Ovary (tissue), 3 donors: Measurements from ENCODE around the gene LSAMP.

Experiments used
- CTCF ChIP-seq, 3 donors: fragments of 450-650 bp in 2 of 3; fragments of 200-600 bp in 1 of 3; IDR thresholded peaks; one replicate each; pipeline versions ENCODE4 v1.5.1 to v1.8.0; 2016 to 2022; ENCODE audit warnings: antibody characterized with exemption in 3 of 3, mild to moderate bottlenecking in 1 of 3
- POLR2A ChIP-seq: fragments of 450-650 bp; IDR thresholded peaks from one replicate; pipeline ENCODE4 v1.6.1; 2017; ENCODE audit warnings: antibody characterized with exemption, mild to moderate bottlenecking, moderate library complexity
- donor health status: DM: no; HTN: no; CAD: no.

DNA sequence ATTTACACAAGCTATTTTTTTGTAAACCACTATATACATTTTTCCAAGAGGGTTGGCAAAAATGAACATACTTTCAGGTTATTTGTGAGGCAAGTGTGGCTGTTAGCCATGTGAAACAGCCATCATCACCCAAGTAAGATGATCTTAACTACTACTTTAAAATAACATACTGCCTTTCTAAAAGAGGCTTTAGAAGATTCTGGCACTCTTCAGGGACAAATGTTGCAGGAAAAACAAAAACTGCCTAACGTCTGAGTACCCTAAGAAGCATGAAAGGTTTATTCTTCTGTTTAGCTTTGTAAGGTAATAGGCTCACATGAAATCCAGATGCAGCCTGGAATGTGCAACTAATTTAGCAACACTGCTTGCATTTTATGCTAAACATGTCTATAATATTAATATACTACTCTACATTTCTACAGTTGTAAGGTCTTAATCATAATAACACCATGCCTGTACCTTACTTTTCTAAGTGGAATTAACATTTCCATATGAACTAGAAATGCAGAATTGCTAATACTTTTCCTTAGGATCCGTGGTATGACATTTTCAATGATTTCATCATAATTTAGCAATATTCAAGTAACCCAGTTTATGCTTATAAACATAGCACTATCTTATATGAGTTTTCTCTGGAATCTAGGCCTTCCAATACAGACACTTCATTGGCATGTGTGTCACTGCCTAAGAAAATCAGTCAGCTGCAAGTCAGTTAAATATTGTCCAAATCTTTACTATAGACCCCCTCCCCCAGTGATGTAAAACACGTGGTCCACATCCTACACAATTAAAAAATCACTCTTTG is 4.5 kb upstream of the LSAMP start:
- no peak for TF ChIP-seq CTCF (IDR thresholded peaks at IDR 0.05)
- TF ChIP-seq POLR2A, result no peak
